Activated T-helper 17 cell treated with anti-CD3 and anti-CD28 coated beads, Interleukin-2, amount 50 U/mL, for 72 hours (primary cell): ENCODE results near the gene HELQ. TPM values are rescaled to one million over a fixed set of nuclear protein-coding genes. Genes with fewer than 3 reads are reported as not detected.
A peak's percentile ranks its signal among the peaks of the same experiment; 100 is the strongest.

ENCODE experiments used
- ATAC-seq: fragments of 150-1000 bp; cut with Tn5 transposase; replicated peaks from 2 replicates; pipeline ENCODE4 v1.10.0; 2021; ENCODE audit warnings: mild to moderate bottlenecking, moderate library complexity
- H3K27ac Mint-ChIP-seq: one replicate; pipeline ENCODE4 v1.8.0; 2022; ENCODE audit warnings: mixed read lengths
- H3K27me3 Mint-ChIP-seq: one replicate; pipeline ENCODE4 v1.8.0; 2022; ENCODE audit warnings: mixed read lengths
- H3K36me3 Mint-ChIP-seq: one replicate; pipeline ENCODE4 v1.8.0; 2022; ENCODE audit warnings: low read depth, mild to moderate bottlenecking, mixed read lengths
- H3K4me1 Mint-ChIP-seq: one replicate; pipeline ENCODE4 v1.8.0; 2022; ENCODE audit warnings: mixed read lengths
- H3K4me3 Mint-ChIP-seq: one replicate; pipeline ENCODE4 v1.8.0; 2022; ENCODE audit warnings: mild to moderate bottlenecking, mixed read lengths
- H3K9me3 Mint-ChIP-seq: one replicate; pipeline ENCODE4 v1.8.0; 2022; ENCODE audit warnings: mixed read lengths
- total RNA-seq, 2 donors: library from RNA; stranded (reverse); gene quantifications; one replicate each; pipeline ENCODE4 v1.2.3, GENCODE V29; 2022

The HELQ gene
- total RNA-seq, 2 donors from 2014 or later: 11.4 to 15.1 TPM

DNA sequence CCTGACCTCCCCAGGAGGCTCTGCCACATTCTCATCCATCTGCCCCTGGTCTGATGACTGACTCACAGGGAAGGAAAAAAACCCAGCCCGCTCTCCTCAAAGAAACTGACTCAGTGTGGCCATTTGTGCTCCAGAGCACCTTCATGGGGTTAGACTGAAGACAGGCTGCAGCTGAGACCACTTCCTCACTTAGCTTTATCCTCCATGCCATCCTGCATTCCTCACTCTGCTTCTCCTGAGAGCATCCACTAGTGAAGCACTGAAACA lies 85.0 kb downstream of the HELQ start:
- no peaks in the 10 kb centered on the region for H3K9me3 Mint-ChIP-seq
- H3K27ac Mint-ChIP-seq: no peak overlapping the region
- peaks cover 4% of the 10 kb centered on the region for H3K27me3 Mint-ChIP-seq
- no peak for ATAC-seq
- no peak overlapping the region for H3K4me3 Mint-ChIP-seq
- H3K4me1 Mint-ChIP-seq: no peaks in the 10 kb centered on the region
- no peaks in the 10 kb centered on the region for H3K36me3 Mint-ChIP-seq

DNA sequence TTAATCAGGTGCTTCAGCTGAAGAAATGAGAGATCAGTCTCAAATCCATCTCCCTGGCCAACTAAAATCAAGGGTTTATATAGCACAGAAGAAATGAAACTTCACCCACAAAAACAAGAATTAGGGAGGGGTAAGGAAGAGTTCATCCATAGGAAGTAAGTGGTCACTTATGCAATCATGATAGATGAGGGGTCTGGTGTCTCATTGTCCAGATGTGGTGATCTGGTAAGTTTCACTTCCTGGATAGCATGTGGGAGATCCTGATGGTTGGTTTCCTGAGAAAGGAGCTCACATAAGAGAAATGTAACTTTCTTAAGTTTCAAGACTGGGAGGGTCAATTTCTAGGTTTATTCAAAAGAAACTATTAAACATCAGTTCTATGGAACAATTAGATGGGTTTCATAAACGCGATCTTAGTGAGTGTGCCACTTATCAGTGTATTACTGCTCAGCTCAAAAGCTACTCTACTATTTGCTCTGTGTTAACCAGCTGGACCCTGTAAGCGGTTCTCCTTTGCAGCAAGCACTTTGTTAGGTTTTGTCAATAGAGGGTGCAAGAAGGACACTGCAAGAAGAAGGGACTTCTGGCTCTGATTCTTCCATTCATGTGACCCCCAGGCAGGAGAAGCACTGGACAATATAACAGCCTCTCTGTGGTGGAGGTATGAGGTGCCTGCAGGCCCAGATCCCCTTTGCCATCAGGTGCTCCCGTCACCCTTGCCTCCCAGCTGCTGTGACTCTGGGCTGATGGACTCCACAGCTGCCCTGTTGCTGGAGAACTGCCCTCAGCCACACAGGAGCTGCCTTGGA lies 85.6 kb downstream of the HELQ start:
- Mint-ChIP-seq H3K9me3 (no peaks in the 10 kb centered on the region), H3K27me3 (peaks cover 7% of the 10 kb centered on the region), H3K4me1 (no peaks in the 10 kb centered on the region), H3K36me3 (no peaks in the 10 kb centered on the region), H3K4me3 (no peak overlapping the region), H3K27ac (no peak overlapping the region)
- peak; percentile 24 for ATAC-seq

DNA sequence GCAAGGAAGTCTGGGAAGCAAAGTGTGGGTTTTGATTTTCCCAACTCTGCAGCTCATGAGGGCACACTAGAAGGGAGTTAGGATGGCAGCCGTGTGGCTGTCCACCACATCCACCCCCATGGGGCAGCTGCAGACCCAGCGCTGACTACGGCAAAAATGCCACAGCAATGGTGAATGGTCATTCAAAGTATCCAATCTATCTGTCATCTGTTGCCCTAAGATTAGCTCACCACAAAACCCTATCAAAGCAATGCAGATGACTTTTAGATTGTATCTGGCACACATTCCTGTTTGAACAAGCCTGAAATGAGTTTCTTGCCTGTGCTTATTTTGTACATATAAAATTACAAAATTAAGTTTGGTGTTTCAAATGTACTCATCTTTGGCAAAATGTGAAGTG lies 91.3 kb downstream of the HELQ start:
- Mint-ChIP-seq H3K4me3 (no peak overlapping the region), H3K27ac (no peak overlapping the region), H3K27me3 (peaks cover 9% of the 10 kb centered on the region), H3K4me1 (no peaks in the 10 kb centered on the region), H3K9me3 (no peaks in the 10 kb centered on the region), H3K36me3 (no peaks in the 10 kb centered on the region)
- no peak for ATAC-seq

DNA sequence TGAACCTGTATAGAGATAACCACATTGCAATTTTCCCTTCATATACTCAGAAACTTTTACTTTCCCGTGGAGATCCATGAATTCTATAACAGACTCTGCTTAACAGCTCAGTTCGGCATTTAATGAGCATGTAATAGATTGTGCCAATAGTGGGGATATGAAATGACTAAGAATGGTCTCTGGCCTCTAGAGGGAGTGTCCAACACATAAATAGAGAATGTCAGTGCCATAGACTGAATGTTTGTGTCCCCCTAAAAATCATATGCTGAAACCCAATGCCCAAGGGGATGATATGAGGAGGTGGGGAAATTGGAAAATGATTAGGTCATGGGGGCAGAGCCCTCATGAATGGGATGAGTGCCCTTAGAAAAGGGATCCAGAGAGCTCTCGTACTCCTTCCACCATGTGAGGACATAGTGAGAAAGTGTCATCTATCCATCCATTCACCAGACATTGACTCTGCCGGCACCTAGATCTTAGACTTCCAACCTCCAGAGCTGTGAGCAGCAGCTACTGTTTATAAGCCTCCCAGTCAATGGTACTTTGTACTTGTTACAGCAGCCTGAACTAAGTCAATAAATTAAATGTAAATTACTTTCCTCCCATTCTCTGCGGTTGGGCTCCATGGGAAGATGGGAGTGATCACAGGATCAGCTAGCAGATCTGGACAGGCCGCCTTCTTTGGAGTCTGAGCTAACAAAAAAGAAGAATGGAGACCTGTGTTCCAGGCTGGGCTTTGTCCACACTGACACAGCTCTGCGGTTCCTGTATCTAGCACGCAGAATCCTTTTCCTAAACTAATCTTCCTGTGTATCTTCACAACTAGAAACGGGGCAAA lies 92.9 kb downstream of the HELQ start:
- peaks cover 9% of the 10 kb centered on the region for H3K27me3 Mint-ChIP-seq
- ATAC-seq: no peak
- H3K27ac Mint-ChIP-seq: no peak overlapping the region
- no peaks in the 10 kb centered on the region for H3K9me3 Mint-ChIP-seq
- H3K4me3 Mint-ChIP-seq: no peak overlapping the region
- no peaks in the 10 kb centered on the region for H3K36me3 Mint-ChIP-seq
- H3K4me1 Mint-ChIP-seq: no peaks in the 10 kb centered on the region

DNA sequence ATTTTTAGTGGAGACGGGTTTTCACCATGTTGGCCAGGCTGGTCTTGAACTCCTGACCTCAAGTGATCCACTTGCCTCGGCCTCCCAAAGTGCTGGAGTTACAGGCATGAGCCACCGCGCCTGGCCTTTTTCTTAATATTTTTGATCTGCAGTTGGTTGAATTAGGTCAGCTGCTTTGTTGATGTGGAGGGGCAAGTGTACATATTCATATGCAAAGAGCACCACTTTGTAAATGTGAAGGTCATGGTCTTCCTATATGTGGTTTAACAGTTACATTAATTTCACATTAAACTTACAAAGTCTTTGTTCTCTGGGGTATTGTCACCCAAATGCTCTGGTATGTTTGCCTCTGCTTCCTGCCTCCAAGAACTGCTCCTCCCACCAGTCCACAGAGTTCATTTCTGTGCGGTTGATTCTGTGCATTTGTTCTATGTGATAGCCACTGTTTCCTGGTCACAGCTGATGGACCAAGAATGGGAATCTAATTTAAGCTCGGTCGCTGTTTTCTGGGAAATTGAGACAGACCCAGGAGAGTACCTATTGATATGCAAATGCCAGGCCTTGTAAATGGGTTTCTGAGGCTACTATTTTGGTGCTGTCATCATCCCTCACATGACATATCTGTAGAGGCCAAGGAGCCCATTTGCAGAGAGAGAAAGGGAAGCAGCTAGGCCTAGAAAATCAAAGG lies 94.1 kb downstream of the HELQ start:
- peaks cover 8% of the 10 kb centered on the region for H3K36me3 Mint-ChIP-seq
- no peak overlapping the region for H3K27ac Mint-ChIP-seq
- peaks cover 6% of the 10 kb centered on the region for H3K4me1 Mint-ChIP-seq
- ATAC-seq: no peak
- H3K27me3 Mint-ChIP-seq: peaks cover 9% of the 10 kb centered on the region
- no peak overlapping the region for H3K4me3 Mint-ChIP-seq
- H3K9me3 Mint-ChIP-seq: no peaks in the 10 kb centered on the region

DNA sequence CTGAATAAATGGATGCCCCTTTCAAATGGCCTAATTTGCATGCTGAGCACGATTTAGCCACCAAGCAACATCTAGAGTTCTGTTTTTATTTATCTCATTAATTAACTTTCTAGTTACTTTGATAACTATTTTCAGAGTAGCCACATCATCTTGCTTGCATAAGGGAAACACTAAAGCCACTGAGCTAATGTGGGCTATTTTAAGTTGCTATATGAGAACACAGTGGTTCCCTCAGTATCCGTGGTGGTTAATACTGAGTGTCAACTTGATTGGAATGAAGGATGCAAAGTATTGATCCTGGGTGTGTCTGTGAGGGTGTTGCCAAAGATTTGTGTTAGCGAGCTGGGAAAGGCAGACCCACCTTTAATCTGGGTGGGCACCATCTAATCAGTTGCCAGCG lies 95.6 kb downstream of the HELQ start:
- H3K27me3 Mint-ChIP-seq: peaks cover 2% of the 10 kb centered on the region
- H3K36me3 Mint-ChIP-seq: peaks cover 8% of the 10 kb centered on the region
- no peak overlapping the region for H3K4me3 Mint-ChIP-seq
- ATAC-seq: no peak
- no peak overlapping the region for H3K27ac Mint-ChIP-seq
- no peaks in the 10 kb centered on the region for H3K9me3 Mint-ChIP-seq
- peaks cover 6% of the 10 kb centered on the region for H3K4me1 Mint-ChIP-seq

DNA sequence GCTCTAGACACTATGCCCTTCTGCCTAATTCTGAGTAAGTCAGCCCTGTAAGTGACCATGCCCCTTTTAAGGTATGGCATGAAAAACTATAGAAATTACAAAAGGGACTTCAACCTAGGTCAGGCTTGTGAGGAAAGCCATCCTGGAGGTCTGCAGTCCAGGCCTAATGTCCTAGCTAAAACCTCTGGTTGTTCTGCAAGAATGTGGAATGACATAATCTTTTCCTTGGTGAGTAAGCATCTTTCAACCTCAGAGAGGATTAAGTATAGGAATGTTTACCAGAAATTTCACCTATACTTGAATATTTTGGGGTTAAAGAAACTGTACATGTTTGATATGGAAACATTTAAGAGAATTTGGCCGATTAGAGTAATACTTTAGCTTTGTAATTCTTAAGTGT lies 97.2 kb downstream of the HELQ start:
- no peak for ATAC-seq
- H3K4me1 Mint-ChIP-seq: peaks cover 6% of the 10 kb centered on the region
- H3K36me3 Mint-ChIP-seq: peaks cover 8% of the 10 kb centered on the region
- no peak overlapping the region for H3K27ac Mint-ChIP-seq
- H3K4me3 Mint-ChIP-seq: no peak overlapping the region
- peaks cover 1% of the 10 kb centered on the region for H3K27me3 Mint-ChIP-seq
- H3K9me3 Mint-ChIP-seq: peaks cover 3% of the 10 kb centered on the region

Other genes with a start within 250 kb of the HELQ start
- gene COQ2, start 171.0 kb downstream of the HELQ start, total RNA-seq: 10 to 100 TPM in 1 of 2 donors, 1 to 10 TPM in 1; 7.5 to 12.7 TPM
- 10 to 100 TPM; 12.3 to 13.7 TPM for gene HPSE, start 121.0 kb downstream of the HELQ start, total RNA-seq
- 10 to 100 TPM; 53.1 to 70.8 TPM for gene MRPS18C, start 235 bp upstream of the HELQ start, total RNA-seq
- 10 to 100 TPM; 12.4 to 16.1 TPM for gene ABRAXAS1, start 29.3 kb upstream of the HELQ start, total RNA-seq
- gene GPAT3, start 80.3 kb upstream of the HELQ start, total RNA-seq: 1 to 10 TPM; 5.6 to 8.8 TPM